WTC11 (cell line): ENCODE data around the gene USP48. TPM values are rescaled to one million over a fixed set of nuclear protein-coding genes. Genes with fewer than 3 reads are reported as not detected.

Experiments used
- ATAC-seq: fragments of 200-7000 bp; cut with Tn5 transposase; 2 replicates; pipeline ENCODE4 v1.10.0; 2021; ENCODE audit warnings: mild to moderate bottlenecking, moderate library complexity
- CTCF ChIA-PET: fragments of 300-600 bp; sonication (Branson Sonifier 250); formaldehyde crosslinking; loops from one replicate; lab custom pipeline; 2021; ENCODE audit warnings: antibody characterized with exemption; lab: Charles Lee
- POLR2A ChIA-PET: fragments of 350-600 bp; sonication (Branson Sonifier 250); formaldehyde crosslinking; loops from one replicate; lab custom pipeline; 2021; ENCODE audit warnings: antibody characterized with exemption; lab: Charles Lee
- DNase-seq: peaks from one replicate; pipeline ENCODE4 v3.0.0; 2021; ENCODE audit warnings: low spot score
- H3K27ac Mint-ChIP-seq: 2 replicates; pipeline ENCODE4 v1.8.0; 2021; ENCODE audit warnings: mixed read lengths
- H3K27me3 Mint-ChIP-seq: 2 replicates; pipeline ENCODE4 v1.8.0; 2021; ENCODE audit warnings: low read depth, mild to moderate bottlenecking, moderate library complexity, mixed read lengths
- H3K36me3 Mint-ChIP-seq: 2 replicates; pipeline ENCODE4 v1.8.0; 2021; ENCODE audit warnings: mixed read lengths
- H3K4me1 Mint-ChIP-seq: 2 replicates; pipeline ENCODE4 v1.8.0; 2022; ENCODE audit warnings: mixed read lengths
- H3K4me3 Mint-ChIP-seq: 2 replicates; pipeline ENCODE4 v1.8.0; 2021; ENCODE audit warnings: mild to moderate bottlenecking, moderate library complexity, mixed read lengths
- H3K9me3 Mint-ChIP-seq: 2 replicates; pipeline ENCODE4 v1.8.0; 2021; ENCODE audit warnings: mixed read lengths
- ATF1 ChIP-seq: sonication (generic); formaldehyde crosslinking; IDR thresholded peaks from 2 replicates; pipeline ENCODE4 v1.8.1; 2023; ENCODE audit warnings: mild to moderate bottlenecking, moderate library complexity, missing genetic modification reagents
- IRF2 ChIP-seq: sonication (generic); formaldehyde crosslinking; IDR thresholded peaks from 2 replicates; pipeline ENCODE4 v1.8.0; 2022; ENCODE audit warnings: low read depth, missing genetic modification reagents, borderline replicate concordance
- KAT7 ChIP-seq: sonication (generic); formaldehyde crosslinking; IDR thresholded peaks from 2 replicates; pipeline ENCODE4 v1.8.1; 2023; ENCODE audit warnings: missing genetic modification reagents, mild to moderate bottlenecking, borderline replicate concordance
- MXD4 ChIP-seq: fragments of 250-450 bp; sonication (Bioruptor Pico); IDR thresholded peaks from 2 replicates; pipeline ENCODE4 v1.8.0; 2021; ENCODE audit warnings: mild to moderate bottlenecking, moderate library complexity, borderline replicate concordance
- NFATC4 ChIP-seq: fragments of 250-450 bp; sonication (Bioruptor Pico); IDR thresholded peaks from 2 replicates; pipeline ENCODE4 v1.9.0; 2021; ENCODE audit warnings: mild to moderate bottlenecking
- RORB ChIP-seq: fragments of 250-450 bp; sonication (Bioruptor Pico); IDR thresholded peaks from 2 replicates; pipeline ENCODE4 v1.9.0; 2021; ENCODE audit warnings: mild to moderate bottlenecking
- SP1 ChIP-seq: sonication (generic); formaldehyde crosslinking; conservative IDR thresholded peaks from 2 replicates; pipeline ENCODE4 v1.8.1; 2022; ENCODE audit warnings: missing genetic modification reagents
- TEAD4 ChIP-seq: sonication (generic); formaldehyde crosslinking; IDR thresholded peaks from 2 replicates; pipeline ENCODE4 v1.8.0; 2022; ENCODE audit warnings: mild to moderate bottlenecking, missing genetic modification reagents
- ZBTB21 ChIP-seq: sonication (generic); formaldehyde crosslinking; IDR thresholded peaks from 2 replicates; pipeline ENCODE4 v1.8.1; 2023; ENCODE audit warnings: mild to moderate bottlenecking, missing genetic modification reagents, borderline replicate concordance
- ZNF121 ChIP-seq: sonication (generic); formaldehyde crosslinking; IDR thresholded peaks from 2 replicates; pipeline ENCODE4 v1.8.0; 2023; ENCODE audit warnings: missing genetic modification reagents
- ZNF416 ChIP-seq: fragments of 250-450 bp; sonication (Bioruptor Pico); IDR thresholded peaks from 2 replicates; pipeline ENCODE4 v1.9.0; 2021; ENCODE audit warnings: mild to moderate bottlenecking, inconsistent platforms
- ZNF671 ChIP-seq: fragments of 250-450 bp; sonication (Bioruptor Pico); IDR thresholded peaks from 2 replicates; pipeline ENCODE4 v1.8.0; 2021; ENCODE audit warnings: mild to moderate bottlenecking
- total RNA-seq: library from RNA; stranded (reverse); gene quantifications from 3 replicates; pipeline ENCODE4 v1.2.3, GENCODE V29; 2021
- TF ChIP-seq, protein P1 (sequence below): sonication (generic); formaldehyde crosslinking; conservative IDR thresholded peaks from 2 replicates; pipeline ENCODE4 v1.8.1; 2023; ENCODE audit warnings: mild to moderate bottlenecking, low read depth, missing genetic modification reagents, moderate library complexity
- TF ChIP-seq, protein P2 (sequence below): sonication (generic); formaldehyde crosslinking; IDR thresholded peaks from 2 replicates; pipeline ENCODE4 v1.8.1; 2022; ENCODE audit warnings: mild to moderate bottlenecking, moderate library complexity, missing genetic modification reagents
- TF ChIP-seq, protein P3 (sequence below): fragments of 250-450 bp; sonication (Bioruptor Pico); IDR thresholded peaks from 2 replicates; pipeline ENCODE4 v1.9.0; 2021; ENCODE audit warnings: moderate library complexity, mild to moderate bottlenecking, inconsistent platforms, borderline replicate concordance
- TF ChIP-seq, protein P4 (sequence below): fragments of 250-450 bp; sonication (Bioruptor Pico); IDR thresholded peaks from 2 replicates; pipeline ENCODE4 v1.9.0; 2021; ENCODE audit warnings: mild to moderate bottlenecking
- TF ChIP-seq, protein P5 (sequence below): sonication (generic); formaldehyde crosslinking; IDR thresholded peaks from 2 replicates; pipeline ENCODE4 v1.8.0; 2022; ENCODE audit warnings: mild to moderate bottlenecking, missing genetic modification reagents

The USP48 gene
- total RNA-seq, 1 experiment from 2014 or later = 86.9 TPM

GRCh38 chr1:21763236-21763635 is 19.7 kb downstream of the USP48 start:
- peaks cover 37% of the 10 kb centered on the region for H3K4me1 Mint-ChIP-seq
- H3K4me3 Mint-ChIP-seq = no peak overlapping the region; the same call in 1 of the 2 replicates
- ATAC-seq (no peak), DNase-seq (no peak)
- TF ChIP-seq SP1 (CRISPR knock-in tag) (no peak), KAT7 (CRISPR knock-in tag) (no peak), MXD4 (CRISPR knock-in tag) (no peak), ZNF671 (CRISPR knock-in tag) (no peak), ZBTB21 (CRISPR knock-in tag) (no peak), IRF2 (no peak), ATF1 (CRISPR knock-in tag) (no peak), RORB (CRISPR knock-in tag) (no peak), NFATC4 (CRISPR knock-in tag) (no peak), ZNF416 (CRISPR knock-in tag) (no peak), TEAD4 (CRISPR knock-in tag) (no peak)
- TF ChIP-seq, protein P1, sequence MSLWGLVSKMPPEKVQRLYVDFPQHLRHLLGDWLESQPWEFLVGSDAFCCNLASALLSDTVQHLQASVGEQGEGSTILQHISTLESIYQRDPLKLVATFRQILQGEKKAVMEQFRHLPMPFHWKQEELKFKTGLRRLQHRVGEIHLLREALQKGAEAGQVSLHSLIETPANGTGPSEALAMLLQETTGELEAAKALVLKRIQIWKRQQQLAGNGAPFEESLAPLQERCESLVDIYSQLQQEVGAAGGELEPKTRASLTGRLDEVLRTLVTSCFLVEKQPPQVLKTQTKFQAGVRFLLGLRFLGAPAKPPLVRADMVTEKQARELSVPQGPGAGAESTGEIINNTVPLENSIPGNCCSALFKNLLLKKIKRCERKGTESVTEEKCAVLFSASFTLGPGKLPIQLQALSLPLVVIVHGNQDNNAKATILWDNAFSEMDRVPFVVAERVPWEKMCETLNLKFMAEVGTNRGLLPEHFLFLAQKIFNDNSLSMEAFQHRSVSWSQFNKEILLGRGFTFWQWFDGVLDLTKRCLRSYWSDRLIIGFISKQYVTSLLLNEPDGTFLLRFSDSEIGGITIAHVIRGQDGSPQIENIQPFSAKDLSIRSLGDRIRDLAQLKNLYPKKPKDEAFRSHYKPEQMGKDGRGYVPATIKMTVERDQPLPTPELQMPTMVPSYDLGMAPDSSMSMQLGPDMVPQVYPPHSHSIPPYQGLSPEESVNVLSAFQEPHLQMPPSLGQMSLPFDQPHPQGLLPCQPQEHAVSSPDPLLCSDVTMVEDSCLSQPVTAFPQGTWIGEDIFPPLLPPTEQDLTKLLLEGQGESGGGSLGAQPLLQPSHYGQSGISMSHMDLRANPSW (CRISPR knock-in tag) = no peak
- TF ChIP-seq, protein P2, sequence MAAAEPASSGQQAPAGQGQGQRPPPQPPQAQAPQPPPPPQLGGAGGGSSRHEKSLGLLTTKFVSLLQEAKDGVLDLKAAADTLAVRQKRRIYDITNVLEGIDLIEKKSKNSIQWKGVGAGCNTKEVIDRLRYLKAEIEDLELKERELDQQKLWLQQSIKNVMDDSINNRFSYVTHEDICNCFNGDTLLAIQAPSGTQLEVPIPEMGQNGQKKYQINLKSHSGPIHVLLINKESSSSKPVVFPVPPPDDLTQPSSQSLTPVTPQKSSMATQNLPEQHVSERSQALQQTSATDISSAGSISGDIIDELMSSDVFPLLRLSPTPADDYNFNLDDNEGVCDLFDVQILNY (CRISPR knock-in tag) = no peak
- TF ChIP-seq, protein P3, sequence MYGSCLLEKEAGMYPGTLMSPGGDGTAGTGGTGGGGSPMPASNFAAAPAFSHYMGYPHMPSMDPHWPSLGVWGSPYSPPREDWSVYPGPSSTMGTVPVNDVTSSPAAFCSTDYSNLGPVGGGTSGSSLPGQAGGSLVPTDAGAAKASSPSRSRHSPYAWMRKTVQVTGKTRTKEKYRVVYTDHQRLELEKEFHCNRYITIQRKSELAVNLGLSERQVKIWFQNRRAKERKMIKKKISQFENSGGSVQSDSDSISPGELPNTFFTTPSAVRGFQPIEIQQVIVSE = no peak
- TF ChIP-seq, protein P4, sequence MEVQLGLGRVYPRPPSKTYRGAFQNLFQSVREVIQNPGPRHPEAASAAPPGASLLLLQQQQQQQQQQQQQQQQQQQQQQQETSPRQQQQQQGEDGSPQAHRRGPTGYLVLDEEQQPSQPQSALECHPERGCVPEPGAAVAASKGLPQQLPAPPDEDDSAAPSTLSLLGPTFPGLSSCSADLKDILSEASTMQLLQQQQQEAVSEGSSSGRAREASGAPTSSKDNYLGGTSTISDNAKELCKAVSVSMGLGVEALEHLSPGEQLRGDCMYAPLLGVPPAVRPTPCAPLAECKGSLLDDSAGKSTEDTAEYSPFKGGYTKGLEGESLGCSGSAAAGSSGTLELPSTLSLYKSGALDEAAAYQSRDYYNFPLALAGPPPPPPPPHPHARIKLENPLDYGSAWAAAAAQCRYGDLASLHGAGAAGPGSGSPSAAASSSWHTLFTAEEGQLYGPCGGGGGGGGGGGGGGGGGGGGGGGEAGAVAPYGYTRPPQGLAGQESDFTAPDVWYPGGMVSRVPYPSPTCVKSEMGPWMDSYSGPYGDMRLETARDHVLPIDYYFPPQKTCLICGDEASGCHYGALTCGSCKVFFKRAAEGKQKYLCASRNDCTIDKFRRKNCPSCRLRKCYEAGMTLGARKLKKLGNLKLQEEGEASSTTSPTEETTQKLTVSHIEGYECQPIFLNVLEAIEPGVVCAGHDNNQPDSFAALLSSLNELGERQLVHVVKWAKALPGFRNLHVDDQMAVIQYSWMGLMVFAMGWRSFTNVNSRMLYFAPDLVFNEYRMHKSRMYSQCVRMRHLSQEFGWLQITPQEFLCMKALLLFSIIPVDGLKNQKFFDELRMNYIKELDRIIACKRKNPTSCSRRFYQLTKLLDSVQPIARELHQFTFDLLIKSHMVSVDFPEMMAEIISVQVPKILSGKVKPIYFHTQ (CRISPR knock-in tag) = no peak
- ChIA-PET POLR2A (no interaction called here), CTCF (no interaction called here)
- no peaks in the 10 kb centered on the region for H3K9me3 Mint-ChIP-seq
- H3K27ac Mint-ChIP-seq = no peak overlapping the region
- H3K36me3 Mint-ChIP-seq = no peaks in the 10 kb centered on the region
- no peaks in the 10 kb centered on the region for H3K27me3 Mint-ChIP-seq

DNA sequence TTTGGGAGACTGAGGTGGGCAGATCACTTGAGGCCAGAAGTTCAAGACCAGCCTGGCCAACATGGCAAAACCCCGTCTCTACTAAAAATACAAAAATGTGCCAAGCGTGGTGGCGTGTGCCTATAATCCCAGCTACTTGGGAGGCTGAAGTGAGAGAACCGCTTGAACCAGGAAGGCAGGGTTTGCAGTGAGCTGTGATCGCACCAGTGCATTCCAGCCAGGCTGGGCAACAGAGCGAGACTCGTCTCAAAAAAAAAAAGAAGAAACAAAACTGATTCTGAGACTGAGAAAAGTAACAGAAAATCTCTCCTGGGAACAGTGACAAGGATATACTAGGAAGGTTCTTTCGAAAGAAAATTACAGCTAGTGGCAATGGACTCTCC is 20.9 kb downstream of the USP48 start:
- ChIA-PET POLR2A (no interaction called here), CTCF (no interaction called here)
- no peaks in the 10 kb centered on the region for H3K27me3 Mint-ChIP-seq
- H3K9me3 Mint-ChIP-seq = no peaks in the 10 kb centered on the region
- DNase-seq (no peak), ATAC-seq (no peak)
- peak overlapping the region; percentile 63 for H3K27ac Mint-ChIP-seq
- H3K36me3 Mint-ChIP-seq = no peaks in the 10 kb centered on the region
- TF ChIP-seq, protein P5, sequence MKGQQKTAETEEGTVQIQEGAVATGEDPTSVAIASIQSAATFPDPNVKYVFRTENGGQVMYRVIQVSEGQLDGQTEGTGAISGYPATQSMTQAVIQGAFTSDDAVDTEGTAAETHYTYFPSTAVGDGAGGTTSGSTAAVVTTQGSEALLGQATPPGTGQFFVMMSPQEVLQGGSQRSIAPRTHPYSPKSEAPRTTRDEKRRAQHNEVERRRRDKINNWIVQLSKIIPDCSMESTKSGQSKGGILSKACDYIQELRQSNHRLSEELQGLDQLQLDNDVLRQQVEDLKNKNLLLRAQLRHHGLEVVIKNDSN (CRISPR knock-in tag) = no peak
- TF ChIP-seq ZNF121 (CRISPR knock-in tag) = peak; percentile 50; the same call in 1 of the 2 replicates
- H3K4me1 Mint-ChIP-seq = peaks cover 36% of the 10 kb centered on the region
- no peak overlapping the region for H3K4me3 Mint-ChIP-seq
